ENCODE data around the gene ISM1.

DNA sequence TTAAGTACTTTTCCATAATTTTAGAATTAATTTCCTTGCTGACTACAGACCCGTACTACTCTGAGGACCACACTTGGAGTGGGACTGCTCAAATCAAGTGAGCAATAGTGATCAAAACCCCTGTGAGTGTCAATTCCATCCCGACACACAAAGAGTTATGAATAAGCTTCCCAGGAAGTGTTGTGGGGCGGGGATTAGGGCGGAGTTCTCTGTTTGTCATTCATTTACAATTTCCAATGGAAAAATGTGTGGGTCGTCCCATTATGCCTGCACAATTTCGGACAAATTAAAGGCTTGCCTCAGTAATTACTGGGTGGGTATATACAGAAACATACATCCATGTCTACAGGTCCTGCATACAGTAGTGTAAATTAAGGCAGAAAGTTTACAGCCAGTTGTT, 84.2 kb downstream of the ISM1 start:
- TF ChIP-seq, protein P1, sequence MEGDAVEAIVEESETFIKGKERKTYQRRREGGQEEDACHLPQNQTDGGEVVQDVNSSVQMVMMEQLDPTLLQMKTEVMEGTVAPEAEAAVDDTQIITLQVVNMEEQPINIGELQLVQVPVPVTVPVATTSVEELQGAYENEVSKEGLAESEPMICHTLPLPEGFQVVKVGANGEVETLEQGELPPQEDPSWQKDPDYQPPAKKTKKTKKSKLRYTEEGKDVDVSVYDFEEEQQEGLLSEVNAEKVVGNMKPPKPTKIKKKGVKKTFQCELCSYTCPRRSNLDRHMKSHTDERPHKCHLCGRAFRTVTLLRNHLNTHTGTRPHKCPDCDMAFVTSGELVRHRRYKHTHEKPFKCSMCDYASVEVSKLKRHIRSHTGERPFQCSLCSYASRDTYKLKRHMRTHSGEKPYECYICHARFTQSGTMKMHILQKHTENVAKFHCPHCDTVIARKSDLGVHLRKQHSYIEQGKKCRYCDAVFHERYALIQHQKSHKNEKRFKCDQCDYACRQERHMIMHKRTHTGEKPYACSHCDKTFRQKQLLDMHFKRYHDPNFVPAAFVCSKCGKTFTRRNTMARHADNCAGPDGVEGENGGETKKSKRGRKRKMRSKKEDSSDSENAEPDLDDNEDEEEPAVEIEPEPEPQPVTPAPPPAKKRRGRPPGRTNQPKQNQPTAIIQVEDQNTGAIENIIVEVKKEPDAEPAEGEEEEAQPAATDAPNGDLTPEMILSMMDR (IDR thresholded peaks at IDR 0.05): no peak
- no peak for TF ChIP-seq POLR2A (IDR thresholded peaks at IDR 0.05)
